Panc1 (cell line): Measurements from ENCODE around the gene NT5C3A. TPM values are rescaled to one million over a fixed set of nuclear protein-coding genes. Genes with fewer than 3 reads are reported as not detected.
A peak's percentile ranks its signal among the peaks of the same experiment; 100 is the strongest.

ENCODE experiments used
- ATAC-seq: fragments of 200-7000 bp; cut with Tn5 transposase; 2 replicates; pipeline ENCODE4 v1.9.1; 2020; ENCODE audit warnings: mild to moderate bottlenecking, moderate library complexity
- BruUV-seq: library from RNA; stranded (reverse); fragments of 400-500 nt; replicated peaks from 2 replicates; lab custom pipeline; 2021; lab: Mats Ljungman, UMichigan
- CTCF ChIA-PET: fragments of 300-600 bp; sonication (Branson Sonifier 250); formaldehyde crosslinking; loops from one replicate; lab custom pipeline; 2022; ENCODE audit warnings: antibody characterized with exemption; lab: Charles Lee
- POLR2A ChIA-PET: fragments of 300-600 bp; sonication (Branson Sonifier 250); formaldehyde crosslinking; loops from one replicate; lab custom pipeline; 2022; ENCODE audit warnings: antibody characterized with exemption; lab: Charles Lee
- DNase-seq: peaks from one replicate; pipeline ENCODE4 v3.0.0-alpha.2; 2010; ENCODE audit warnings: low read depth, low spot score
- H3K27ac ChIP-seq: 2 replicates; pipeline ENCODE4 v1.5.1; 2011; ENCODE audit warnings: mild to moderate bottlenecking, low read length, inconsistent platforms
- H3K27me3 ChIP-seq: fragments of 200-500 bp; sonication (Bioruptor generic); 2 replicates; pipeline ENCODE4 v1.6.0; 2014; ENCODE audit warnings: low read length, inconsistent platforms; ENCODE audit not compliant: control insufficient read depth, insufficient read depth
- H3K36me3 ChIP-seq: fragments of 200-500 bp; sonication (Bioruptor generic); 2 replicates; pipeline ENCODE4 v1.5.1; 2014; ENCODE audit warnings: inconsistent platforms, mild to moderate bottlenecking, low read length, moderate library complexity; ENCODE audit not compliant: control insufficient read depth, insufficient read depth
- H3K4me1 ChIP-seq: 2 replicates; pipeline ENCODE4 v1.5.1; 2011; ENCODE audit warnings: inconsistent platforms, mild to moderate bottlenecking, low read length, moderate library complexity; ENCODE audit not compliant: control insufficient read depth, insufficient read depth
- H3K4me3 ChIP-seq, 2 experiments: 2 replicates each; pipeline ENCODE4 v1.5.1; 2011 to 2012; ENCODE audit warnings: low read depth in 2 of 2, low read length in 2 of 2, mild to moderate bottlenecking in 2 of 2, inconsistent platforms in 1 of 2, moderate library complexity in 1 of 2
- H3K9me3 ChIP-seq: fragments of 200-500 bp; sonication (Bioruptor generic); 2 replicates; pipeline ENCODE4 v1.5.1; 2014; ENCODE audit warnings: low read depth, mild to moderate bottlenecking, inconsistent platforms, low read length, moderate library complexity; ENCODE audit not compliant: control insufficient read depth, insufficient read depth
- POLR2AphosphoS5 ChIP-seq: IDR thresholded peaks from 2 replicates; pipeline ENCODE4 v1.6.1; 2012; ENCODE audit warnings: mild to moderate bottlenecking, low read depth, low read length, moderate library complexity
- REST ChIP-seq, 2 experiments: IDR thresholded peaks; 2 replicates each; pipeline ENCODE4 v1.6.1; 2011 to 2012; ENCODE audit warnings: low read depth in 2 of 2, control low read depth in 1 of 2, low read length in 1 of 2, mild to moderate bottlenecking in 1 of 2, moderate library complexity in 1 of 2; ENCODE audit not compliant: insufficient read depth in 1 of 2
- SIN3A ChIP-seq: IDR thresholded peaks from 2 replicates; pipeline ENCODE4 v1.6.1; 2012; ENCODE audit warnings: low read depth, mild to moderate bottlenecking, low read length, moderate library complexity, borderline replicate concordance; ENCODE audit not compliant: insufficient read depth
- TCF7L2 ChIP-seq: IDR thresholded peaks from 2 replicates; pipeline ENCODE4 v1.6.1; 2011; ENCODE audit warnings: mild to moderate bottlenecking, low read depth, low read length, inconsistent platforms
- in situ Hi-C: cut with HindIII; loops from 2 replicates; pipeline ENCODE4 v1.10.0; 2016; ENCODE audit warnings: low sequenced_read_pairs, low pct_unique_long_range_greater_than_20kb
- intact Hi-C: fragments of 100-400 bp; cut with micrococcal nuclease; formaldehyde crosslinking; loops from one replicate; pipeline ENCODE4 v1.10.0; 2022; ENCODE audit not compliant: unreplicated experiment
- total RNA-seq: library from RNA; stranded (reverse); gene quantifications from one replicate; pipeline ENCODE4 v1.2.1, GENCODE V29; 2021; ENCODE audit not compliant: unreplicated experiment
- TF ChIP-seq, protein P1 (sequence below): fragments of 450-650 bp; IDR thresholded peaks from 2 replicates; pipeline ENCODE4 v1.5.1; 2017; ENCODE audit warnings: mild to moderate bottlenecking

Gene NT5C3A
- total RNA-seq, 1 experiment from 2014 or later: 29.1 TPM

- peaks cover 36% of the 10 kb centered on the region for H3K4me1 ChIP-seq
- BruUV-seq: no TSS peak
- DNase-seq: no peak
- H3K36me3 ChIP-seq: no peaks in the 10 kb centered on the region
- H3K4me3 ChIP-seq: no peak overlapping the region
- no peaks in the 10 kb centered on the region for H3K9me3 ChIP-seq
- ChIA-PET POLR2A (no interaction called here), CTCF (no interaction called here)
- ATAC-seq: no peak
- TF ChIP-seq, protein P1, sequence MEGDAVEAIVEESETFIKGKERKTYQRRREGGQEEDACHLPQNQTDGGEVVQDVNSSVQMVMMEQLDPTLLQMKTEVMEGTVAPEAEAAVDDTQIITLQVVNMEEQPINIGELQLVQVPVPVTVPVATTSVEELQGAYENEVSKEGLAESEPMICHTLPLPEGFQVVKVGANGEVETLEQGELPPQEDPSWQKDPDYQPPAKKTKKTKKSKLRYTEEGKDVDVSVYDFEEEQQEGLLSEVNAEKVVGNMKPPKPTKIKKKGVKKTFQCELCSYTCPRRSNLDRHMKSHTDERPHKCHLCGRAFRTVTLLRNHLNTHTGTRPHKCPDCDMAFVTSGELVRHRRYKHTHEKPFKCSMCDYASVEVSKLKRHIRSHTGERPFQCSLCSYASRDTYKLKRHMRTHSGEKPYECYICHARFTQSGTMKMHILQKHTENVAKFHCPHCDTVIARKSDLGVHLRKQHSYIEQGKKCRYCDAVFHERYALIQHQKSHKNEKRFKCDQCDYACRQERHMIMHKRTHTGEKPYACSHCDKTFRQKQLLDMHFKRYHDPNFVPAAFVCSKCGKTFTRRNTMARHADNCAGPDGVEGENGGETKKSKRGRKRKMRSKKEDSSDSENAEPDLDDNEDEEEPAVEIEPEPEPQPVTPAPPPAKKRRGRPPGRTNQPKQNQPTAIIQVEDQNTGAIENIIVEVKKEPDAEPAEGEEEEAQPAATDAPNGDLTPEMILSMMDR: no peak
- TF ChIP-seq REST (IDR thresholded peaks at IDR 0.05; ENCODE audit: insufficient read depth in 1 of 2, low read depth in 2 of 2, low read length in 1 of 2) (no peak), TCF7L2 (no peak), SIN3A (no peak), POLR2AphosphoS5 (no peak)
- H3K27me3 ChIP-seq: no peaks in the 10 kb centered on the region
- peak overlapping the region; percentile 55; the same call in 1 of the 2 replicates for H3K27ac ChIP-seq
- intact Hi-C loops: no loop called here
- in situ Hi-C loops: no loop called here
Observed at GRCh38 chr7:33038639-33039038, 23.9 kb downstream of the NT5C3A start.

DNA sequence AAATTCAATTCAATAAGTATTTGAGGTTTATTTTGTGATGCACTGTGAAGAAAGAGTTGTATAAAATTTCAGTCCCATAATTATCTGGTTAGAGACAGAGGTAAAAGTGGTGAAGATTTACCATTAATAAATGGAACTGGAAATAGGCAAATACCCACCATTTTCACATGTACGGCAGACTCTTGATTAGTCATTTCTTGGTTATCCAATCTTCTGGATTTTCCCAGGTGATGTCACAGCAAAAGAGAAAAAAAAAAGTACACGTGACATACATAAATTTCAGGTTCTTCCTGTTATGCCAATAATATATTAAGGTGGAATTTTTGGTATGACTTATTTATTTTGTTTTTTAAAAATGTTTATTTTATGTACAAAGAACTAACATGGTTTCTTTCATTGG lies 26.8 kb downstream of the NT5C3A start:
- Histone ChIP-seq H3K27ac (no peak overlapping the region), H3K4me1 (peaks cover 17% of the 10 kb centered on the region), H3K9me3 (no peaks in the 10 kb centered on the region), H3K4me3 (no peak overlapping the region), H3K36me3 (no peaks in the 10 kb centered on the region), H3K27me3 (no peaks in the 10 kb centered on the region)
- intact Hi-C loops: no loop called here
- TF ChIP-seq REST (IDR thresholded peaks at IDR 0.05; ENCODE audit: insufficient read depth in 1 of 2, low read depth in 2 of 2, low read length in 1 of 2): no peak
- TF ChIP-seq POLR2AphosphoS5: no peak
- no peak for TF ChIP-seq TCF7L2
- TF ChIP-seq, protein P1: no peak
- TF ChIP-seq SIN3A: no peak
- DNase-seq (no peak), ATAC-seq (no peak)
- in situ Hi-C loops: no loop called here
- CTCF ChIA-PET: interaction anchor here (1.8 kb wide), 1 partner anchor 189 kb away, joined by 4 read pairs; no protein-coding TSS in a partner anchor
- no TSS peak for BruUV-seq
- POLR2A ChIA-PET: no interaction called here
